MCF 10A (cell line): Measurements from ENCODE around the gene VPS13A. TPM values are rescaled to one million over a fixed set of nuclear protein-coding genes. Genes with fewer than 3 reads are reported as not detected.
"Not testable (repeated sequence)": the region's sequence is repeated elsewhere in the genome, so short reads cannot be mapped to it uniquely, and the experiment has no call there.

ENCODE experiments used
- BruUV-seq: library from RNA; stranded (reverse); fragments of 400-500 nt; replicated peaks from 2 replicates; lab custom pipeline; 2021; lab: Mats Ljungman, UMichigan
- CTCF ChIA-PET: fragments of 300-600 bp; sonication (Branson Sonifier 250); formaldehyde crosslinking; extraction: SDS; loops from one replicate; lab custom pipeline; 2021; ENCODE audit warnings: antibody characterized with exemption, inconsistent platforms; lab: Yijun Ruan, JAX
- POLR2A ChIA-PET: fragments of 300-600, 350-650 bp; sonication (Branson Sonifier 250); formaldehyde crosslinking; extraction: SDS; loops from one replicate; lab custom pipeline; 2020; ENCODE audit warnings: antibody characterized with exemption, inconsistent platforms; lab: Yijun Ruan, JAX
- DNase-seq: peaks from one replicate; pipeline ENCODE4 v3.0.0-alpha.2; 2018; ENCODE audit not compliant: unreplicated experiment
- H3K27ac Mint-ChIP-seq: one replicate; pipeline ENCODE4 v1.8.0; 2022; ENCODE audit warnings: mild to moderate bottlenecking, low read depth, mixed read lengths; ENCODE audit not compliant: unreplicated experiment
- H3K27me3 Mint-ChIP-seq: one replicate; pipeline ENCODE4 v1.8.0; 2022; ENCODE audit warnings: mixed read lengths; ENCODE audit not compliant: insufficient read depth, unreplicated experiment
- H3K36me3 Mint-ChIP-seq: one replicate; pipeline ENCODE4 v1.8.0; 2022; ENCODE audit warnings: mild to moderate bottlenecking, moderate library complexity, mixed read lengths; ENCODE audit not compliant: insufficient read depth, unreplicated experiment
- H3K4me1 Mint-ChIP-seq: one replicate; pipeline ENCODE4 v1.8.0; 2022; ENCODE audit warnings: mixed read lengths; ENCODE audit not compliant: insufficient read depth, unreplicated experiment
- H3K4me3 Mint-ChIP-seq: one replicate; pipeline ENCODE4 v1.8.0; 2022; ENCODE audit warnings: mild to moderate bottlenecking, moderate library complexity, mixed read lengths; ENCODE audit not compliant: unreplicated experiment
- H3K9me3 Mint-ChIP-seq: one replicate; pipeline ENCODE4 v1.8.0; 2022; ENCODE audit warnings: mixed read lengths; ENCODE audit not compliant: unreplicated experiment
- intact Hi-C: fragments of 100-400 bp; cut with micrococcal nuclease; formaldehyde crosslinking; loops from 2 replicates; pipeline ENCODE4 v1.14.1; 2022
- total RNA-seq: library from RNA; stranded (reverse); gene quantifications from 2 replicates; pipeline ENCODE4 v1.2.3, GENCODE V29; 2022
- TF ChIP-seq, protein P1 (sequence below): fragments of 200-600 bp; IDR thresholded peaks from one replicate; pipeline ENCODE4 v1.8.0; 2022; ENCODE audit warnings: antibody characterized with exemption, mild to moderate bottlenecking; ENCODE audit not compliant: unreplicated experiment

Gene VPS13A
- total RNA-seq, 1 experiment from 2014 or later, result 29.6 TPM

DNA sequence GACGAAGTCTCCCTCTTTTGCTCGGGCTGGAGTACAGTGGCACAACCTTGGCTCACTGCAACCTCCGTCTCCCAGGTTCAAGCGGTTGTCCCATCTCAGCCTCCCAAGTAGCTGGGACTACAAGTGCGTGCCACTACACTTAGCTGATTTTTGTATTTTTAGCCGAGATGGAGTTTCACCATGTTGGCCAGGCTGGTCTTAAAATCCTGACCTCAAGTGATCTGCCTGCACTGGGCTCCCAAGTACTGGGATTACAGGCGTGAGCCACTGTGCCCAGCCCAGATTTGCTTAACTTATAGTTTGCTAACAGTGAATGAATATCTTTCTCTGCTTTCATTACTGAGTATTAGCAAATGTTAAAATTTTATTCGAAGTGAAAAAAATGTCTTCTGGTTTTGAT is 84.3 kb downstream of the VPS13A start:
- Mint-ChIP-seq H3K27me3 (no peaks in the 10 kb centered on the region), H3K4me3 (no peak overlapping the region), H3K4me1 (no peaks in the 10 kb centered on the region), H3K9me3 (peaks cover 9% of the 10 kb centered on the region), H3K36me3 (peaks cover 12% of the 10 kb centered on the region), H3K27ac (no peak overlapping the region)
- no TSS peak for BruUV-seq
- CTCF ChIA-PET, result no interaction called here
- intact Hi-C loops, result no loop called here
- DNase-seq, result no peak
- TF ChIP-seq, protein P1, sequence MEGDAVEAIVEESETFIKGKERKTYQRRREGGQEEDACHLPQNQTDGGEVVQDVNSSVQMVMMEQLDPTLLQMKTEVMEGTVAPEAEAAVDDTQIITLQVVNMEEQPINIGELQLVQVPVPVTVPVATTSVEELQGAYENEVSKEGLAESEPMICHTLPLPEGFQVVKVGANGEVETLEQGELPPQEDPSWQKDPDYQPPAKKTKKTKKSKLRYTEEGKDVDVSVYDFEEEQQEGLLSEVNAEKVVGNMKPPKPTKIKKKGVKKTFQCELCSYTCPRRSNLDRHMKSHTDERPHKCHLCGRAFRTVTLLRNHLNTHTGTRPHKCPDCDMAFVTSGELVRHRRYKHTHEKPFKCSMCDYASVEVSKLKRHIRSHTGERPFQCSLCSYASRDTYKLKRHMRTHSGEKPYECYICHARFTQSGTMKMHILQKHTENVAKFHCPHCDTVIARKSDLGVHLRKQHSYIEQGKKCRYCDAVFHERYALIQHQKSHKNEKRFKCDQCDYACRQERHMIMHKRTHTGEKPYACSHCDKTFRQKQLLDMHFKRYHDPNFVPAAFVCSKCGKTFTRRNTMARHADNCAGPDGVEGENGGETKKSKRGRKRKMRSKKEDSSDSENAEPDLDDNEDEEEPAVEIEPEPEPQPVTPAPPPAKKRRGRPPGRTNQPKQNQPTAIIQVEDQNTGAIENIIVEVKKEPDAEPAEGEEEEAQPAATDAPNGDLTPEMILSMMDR, result no peak
- POLR2A ChIA-PET, result interaction anchor here (0.7 kb wide), 1 partner anchor 113 kb away, joined by 3 read pairs; no protein-coding TSS in a partner anchor

GRCh38 chr9:77267762-77268161 is 90.4 kb downstream of the VPS13A start:
- POLR2A ChIA-PET, H3K4me3 Mint-ChIP-seq, H3K27ac Mint-ChIP-seq, DNase-seq, intact Hi-C loops, BruUV-seq, H3K27me3 Mint-ChIP-seq, H3K9me3 Mint-ChIP-seq, H3K4me1 Mint-ChIP-seq: not testable (repeated sequence)
- H3K36me3 Mint-ChIP-seq, result peaks cover 21% of the 10 kb centered on the region
- CTCF ChIA-PET, result interaction anchor here (0.6 to 0.7 kb wide), 2 partner anchors 84 to 105 kb away, joined by 3 to 4 read pairs; no protein-coding TSS in a partner anchor

DNA sequence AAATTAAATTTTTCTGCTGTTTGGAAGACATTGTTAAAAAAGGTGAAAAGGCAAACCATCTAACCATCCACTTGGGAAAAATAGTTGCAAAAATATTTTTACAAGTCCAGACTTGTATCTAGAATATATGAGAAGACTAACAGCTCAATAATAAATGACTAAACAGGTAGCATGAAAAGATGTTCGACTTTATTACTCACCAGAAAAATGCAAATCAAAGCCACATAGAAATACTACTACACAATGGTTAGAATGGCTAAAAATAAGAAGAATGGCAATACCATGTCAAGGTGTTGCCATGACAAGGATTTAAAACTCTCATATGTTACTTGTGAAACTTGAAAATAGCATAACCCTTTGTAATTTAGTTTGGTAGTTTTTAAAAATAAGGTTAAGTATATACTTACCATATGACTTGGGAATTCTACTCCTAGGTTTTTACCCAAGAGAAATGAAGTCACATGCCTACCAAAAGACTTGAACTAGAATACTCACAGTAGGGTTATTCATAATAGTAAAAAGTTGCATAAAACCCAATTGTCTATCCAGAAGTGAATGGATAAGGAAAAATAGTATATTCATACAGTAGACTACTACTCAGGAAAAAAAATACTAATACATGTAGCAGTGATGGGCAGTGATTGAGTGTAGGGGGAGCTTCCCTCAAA is 93.8 kb downstream of the VPS13A start:
- CTCF ChIA-PET, result interaction anchor here (0.5 to 1.6 kb wide), 3 partner anchors 104 to 401 kb away, joined by 3 to 6 read pairs (median 5); no protein-coding TSS in a partner anchor
- peak; percentile 33 for DNase-seq
- TF ChIP-seq, protein P1, result no peak
- H3K27me3 Mint-ChIP-seq, result no peaks in the 10 kb centered on the region
- intact Hi-C loops, result no loop called here
- POLR2A ChIA-PET, result interaction anchor here (0.6 to 2.1 kb wide), 8 partner anchors 11 to 172 kb away, joined by 3 to 10 read pairs (median 5); partner anchors contain the start of gene VPS13A
- H3K4me3 Mint-ChIP-seq, result no peak overlapping the region
- no peaks in the 10 kb centered on the region for H3K9me3 Mint-ChIP-seq
- no TSS peak for BruUV-seq
- H3K4me1 Mint-ChIP-seq, result no peaks in the 10 kb centered on the region
- H3K36me3 Mint-ChIP-seq, result peaks cover 15% of the 10 kb centered on the region
- no peak overlapping the region for H3K27ac Mint-ChIP-seq

GRCh38 chr9:77276799-77277198 is 99.5 kb downstream of the VPS13A start:
- CTCF ChIA-PET, result no interaction called here
- no TSS peak for BruUV-seq
- no peaks in the 10 kb centered on the region for H3K9me3 Mint-ChIP-seq
- no peaks in the 10 kb centered on the region for H3K4me1 Mint-ChIP-seq
- DNase-seq, result no peak
- H3K36me3 Mint-ChIP-seq, result peaks cover 25% of the 10 kb centered on the region
- TF ChIP-seq, protein P1, result no peak
- H3K27ac Mint-ChIP-seq, result no peak overlapping the region
- intact Hi-C loops, result no loop called here
- POLR2A ChIA-PET, result no interaction called here
- no peak overlapping the region for H3K4me3 Mint-ChIP-seq
- H3K27me3 Mint-ChIP-seq, result no peaks in the 10 kb centered on the region
